GM21390 (cell line): Measurements from ENCODE around the gene KAT14.
"Not testable (repeated sequence)": the region's sequence is repeated elsewhere in the genome, so short reads cannot be mapped to it uniquely, and the experiment has no call there.

Source experiments
- ATAC-seq: cut with Tn5 transposase; IDR thresholded peaks from one replicate; pipeline ENCODE4 v1.9.1; 2021; ENCODE audit not compliant: unreplicated experiment

Gene KAT14

GRCh38 chr20:18218280-18218679, 80.6 kb downstream of the KAT14 start:
- no peak for ATAC-seq

GRCh38 chr20:18223409-18223808, 85.7 kb downstream of the KAT14 start:
- no peak for ATAC-seq

GRCh38 chr20:18224968-18225568, 87.4 kb downstream of the KAT14 start:
- no peak for ATAC-seq

- no peak for ATAC-seq
These were observed 88.0 kb downstream of the KAT14 start for GRCh38 chr20:18225632-18226031.

GRCh38 chr20:18226741-18227140, 89.1 kb downstream of the KAT14 start:
- not testable (repeated sequence) for ATAC-seq

- no peak for ATAC-seq
These were observed 95.8 kb downstream of the KAT14 start for GRCh38 chr20:18233408-18233943.
